NT2/D1 (cell line): ENCODE results near the gene KCNJ10.

ENCODE experiments used
- DNase-seq: peaks from one replicate; pipeline ENCODE4 v3.0.0-alpha.2; 2011; ENCODE audit warnings: low read depth, low spot score
- H3K27me3 ChIP-seq: 2 replicates; pipeline ENCODE4 v1.6.0; 2011; ENCODE audit warnings: mild to moderate bottlenecking; ENCODE audit not compliant: insufficient read length, insufficient read depth
- H3K36me3 ChIP-seq: 2 replicates; pipeline ENCODE4 v1.6.1; 2011; ENCODE audit warnings: mild to moderate bottlenecking, low read length, mixed read lengths; ENCODE audit not compliant: insufficient read depth, insufficient read length
- H3K4me1 ChIP-seq: 2 replicates; pipeline ENCODE4 v1.5.1; 2011; ENCODE audit not compliant: insufficient read depth, insufficient read length
- H3K4me3 ChIP-seq: 2 replicates; pipeline ENCODE4 v1.5.1; 2011; ENCODE audit warnings: low read depth; ENCODE audit not compliant: insufficient read length
- H3K9ac ChIP-seq: 2 replicates; pipeline ENCODE4 v1.6.0; 2011; ENCODE audit warnings: low read depth; ENCODE audit not compliant: insufficient read length
- H3K9me3 ChIP-seq: 2 replicates; pipeline ENCODE4 v1.5.1; 2011; ENCODE audit warnings: mild to moderate bottlenecking, low read length; ENCODE audit not compliant: insufficient read depth
- SUZ12 ChIP-seq: IDR thresholded peaks from 2 replicates; pipeline ENCODE4 v1.6.1; 2011; ENCODE audit not compliant: insufficient read length, insufficient read depth; ENCODE audit errors: extremely low read depth
- YY1 ChIP-seq: IDR thresholded peaks from 2 replicates; pipeline ENCODE4 v1.6.1; 2011; ENCODE audit not compliant: insufficient read length, insufficient read depth
- ZNF274 ChIP-seq: IDR thresholded peaks from 2 replicates; pipeline ENCODE4 v1.6.1; 2011; ENCODE audit warnings: mild to moderate bottlenecking, low read depth, low read length

KCNJ10 gene

GRCh38 chr1:160104486-160104885 lies 34.5 kb upstream of the KCNJ10 start:
- Histone ChIP-seq H3K9me3 (no peaks in the 10 kb centered on the region), H3K4me3 (no peak overlapping the region), H3K9ac (no peak overlapping the region), H3K36me3 (no peaks in the 10 kb centered on the region), H3K27me3 (peaks cover 8% of the 10 kb centered on the region), H3K4me1 (peaks cover 26% of the 10 kb centered on the region)
- no peak for DNase-seq
- TF ChIP-seq SUZ12 = no peak
- TF ChIP-seq YY1 = no peak

GRCh38 chr1:160103658-160104408 lies 33.9 kb upstream of the KCNJ10 start:
- peaks cover 11% of the 10 kb centered on the region for H3K27me3 ChIP-seq
- peaks cover 24% of the 10 kb centered on the region for H3K4me1 ChIP-seq
- no peaks in the 10 kb centered on the region for H3K9me3 ChIP-seq
- H3K9ac ChIP-seq = no peak overlapping the region
- no peak overlapping the region for H3K4me3 ChIP-seq
- no peaks in the 10 kb centered on the region for H3K36me3 ChIP-seq
- DNase-seq = no peak
- no peak for TF ChIP-seq YY1
- TF ChIP-seq SUZ12 = no peak
- no peak for TF ChIP-seq ZNF274

GRCh38 chr1:160101717-160102522 lies 32.0 kb upstream of the KCNJ10 start:
- no peak overlapping the region for H3K9ac ChIP-seq
- no peaks in the 10 kb centered on the region for H3K9me3 ChIP-seq
- H3K4me3 ChIP-seq = no peak overlapping the region
- peaks cover 30% of the 10 kb centered on the region for H3K4me1 ChIP-seq
- no peaks in the 10 kb centered on the region for H3K36me3 ChIP-seq
- TF ChIP-seq SUZ12 (no peak), ZNF274 (no peak), YY1 (no peak)
- peaks cover 11% of the 10 kb centered on the region for H3K27me3 ChIP-seq
- no peak for DNase-seq

GRCh38 chr1:160101037-160101716 lies 31.2 kb upstream of the KCNJ10 start:
- H3K9ac ChIP-seq = peak overlapping the region; percentile 57
- DNase-seq = peak; percentile 71
- H3K4me3 ChIP-seq = no peak overlapping the region
- peaks cover 11% of the 10 kb centered on the region for H3K27me3 ChIP-seq
- no peaks in the 10 kb centered on the region for H3K9me3 ChIP-seq
- no peaks in the 10 kb centered on the region for H3K36me3 ChIP-seq
- H3K4me1 ChIP-seq = peaks cover 37% of the 10 kb centered on the region
- TF ChIP-seq SUZ12 (no peak), ZNF274 (no peak), YY1 (no peak)

GRCh38 chr1:160099716-160100375 lies 29.9 kb upstream of the KCNJ10 start:
- H3K36me3 ChIP-seq = peaks cover 5% of the 10 kb centered on the region
- no peaks in the 10 kb centered on the region for H3K9me3 ChIP-seq
- TF ChIP-seq SUZ12 (no peak), YY1 (no peak), ZNF274 (no peak)
- no peak overlapping the region for H3K4me3 ChIP-seq
- DNase-seq = no peak
- H3K9ac ChIP-seq = no peak overlapping the region
- H3K4me1 ChIP-seq = peaks cover 44% of the 10 kb centered on the region
- H3K27me3 ChIP-seq = peaks cover 11% of the 10 kb centered on the region

- H3K4me1 ChIP-seq = peaks cover 44% of the 10 kb centered on the region
- H3K4me3 ChIP-seq = no peak overlapping the region
- H3K36me3 ChIP-seq = peaks cover 13% of the 10 kb centered on the region
- no peaks in the 10 kb centered on the region for H3K9me3 ChIP-seq
- H3K9ac ChIP-seq = no peak overlapping the region
- H3K27me3 ChIP-seq = peaks cover 11% of the 10 kb centered on the region
- TF ChIP-seq SUZ12 (no peak), YY1 (no peak), ZNF274 (no peak)
- DNase-seq = peak; percentile 96
These were observed 29.0 kb upstream of the KCNJ10 start for GRCh38 chr1:160098852-160099561.
